CMK (cell line): Measurements from ENCODE around the gene PAX6.

Experiments used
- DNase-seq: peaks from one replicate; pipeline ENCODE4 v3.0.0-alpha.2; 2010; ENCODE audit warnings: low read depth

PAX6 gene

GRCh38 chr11:31810779-31811647 lies at the start of gene PAX6:
Gene PAX6 (minus strand): TSS chr11:31811322. CDS start chr11:31806411, 4,911 bp downstream.
- peak; percentile 62 for DNase-seq

GRCh38 chr11:31860391-31860790 lies 49.3 kb upstream of the PAX6 start:
- DNase-seq, result no peak

GRCh38 chr11:31856248-31856647 lies 45.1 kb upstream of the PAX6 start:
- DNase-seq, result no peak

- no peak for DNase-seq
Measured at GRCh38 chr11:31855466-31855865, 44.3 kb upstream of the PAX6 start.

- DNase-seq, result no peak
Measured at GRCh38 chr11:31850365-31850764, 39.2 kb upstream of the PAX6 start.

GRCh38 chr11:31847761-31848160 lies 36.6 kb upstream of the PAX6 start:
- DNase-seq, result no peak

- no peak for DNase-seq
Measured at GRCh38 chr11:31845331-31845730, 34.2 kb upstream of the PAX6 start.

- DNase-seq, result no peak
Measured at GRCh38 chr11:31844351-31844750, 33.2 kb upstream of the PAX6 start.

- no peak for DNase-seq
Measured at GRCh38 chr11:31841435-31841834, 30.3 kb upstream of the PAX6 start.

GRCh38 chr11:31834237-31834636 lies 23.1 kb upstream of the PAX6 start:
- no peak for DNase-seq

GRCh38 chr11:31830406-31830805 lies 19.3 kb upstream of the PAX6 start:
- DNase-seq, result no peak

GRCh38 chr11:31828217-31828616 lies 17.1 kb upstream of the PAX6 start:
- DNase-seq, result no peak

GRCh38 chr11:31827455-31828206 lies 16.5 kb upstream of the PAX6 start:
- DNase-seq, result no peak

GRCh38 chr11:31826536-31827438 lies 15.7 kb upstream of the PAX6 start:
- DNase-seq, result no peak

- no peak for DNase-seq
Measured at GRCh38 chr11:31825838-31826484, 14.8 kb upstream of the PAX6 start.

- no peak for DNase-seq
Measured at GRCh38 chr11:31824879-31825837, 14.0 kb upstream of the PAX6 start.

GRCh38 chr11:31824332-31824878 lies 13.3 kb upstream of the PAX6 start:
- no peak for DNase-seq

GRCh38 chr11:31823644-31824331 lies 12.7 kb upstream of the PAX6 start:
- DNase-seq, result no peak

GRCh38 chr11:31822927-31823643 lies 12.0 kb upstream of the PAX6 start:
- no peak for DNase-seq
